Measurements from ENCODE around the gene RABGGTA. TPM values are rescaled to one million over a fixed set of nuclear protein-coding genes. Genes with fewer than 3 reads are reported as not detected.

The RABGGTA gene
- total and polyA plus RNA-seq, 10 of the 15 experiments (the other 5 are each of a cell fraction or from before 2014, with no cell fraction given): 19.1 to 75.6 (median 46.9) TPM

- H3K79me2 ChIP-seq (ENCODE audit: control insufficient read depth, insufficient read depth, low read length): peaks cover 16% of the 10 kb centered on the region
- H3K9ac ChIP-seq (ENCODE audit: control insufficient read depth, insufficient read depth, low read length): peak overlapping the region; percentile 94
- peaks cover 26% of the 10 kb centered on the region for H3K4me1 ChIP-seq (ENCODE audit: control insufficient read depth, insufficient read depth, low read length)
- peak overlapping the region; percentile 89 for H2AFZ ChIP-seq (ENCODE audit: control insufficient read depth, low read depth, low read length)
- WGBS (ENCODE audit: insufficient coverage, insufficient replicate concordance, low lambda C conversion rate, missing lambda C conversion rate): 7% methylated on average over 10 of the region's 10 CpGs
- FAIRE-seq (no peak), ATAC-seq (peak; percentile 1), DNase-seq (ENCODE audit: low read depth, low spot score) (no peak)
- H3K9me3 ChIP-seq (replicated peaks; ENCODE audit: control insufficient read depth, insufficient read depth, low read length): no peaks in the 10 kb centered on the region
- POLR2A ChIA-PET: interaction anchor here (0.7 to 9.2 kb wide), 16 partner anchors 9 to 194 kb away, joined by 3 to 171 read pairs (median 11); partner anchors contain the start of genes CBLN3, CIDEB, DHRS1 and IRF9
- peak overlapping the region; percentile 80 for H3K4me3 ChIP-seq
- no peak for TF ChIP-seq ASH2L (IDR thresholded peaks at IDR 0.05; ENCODE audit: borderline replicate concordance, low read depth)
- TF ChIP-seq POU2F2 (IDR thresholded peaks at IDR 0.05; ENCODE audit: borderline replicate concordance, low read depth, low read length): 0 out of 3 replicates have a peak, but pooled peaks have one; percentile 27
- H4K20me1 ChIP-seq (ENCODE audit: control insufficient read depth, insufficient read depth): peaks cover 3% of the 10 kb centered on the region; the same call in 1 of the 2 replicates
- peak overlapping the region; percentile 100 for H3K4me2 ChIP-seq (ENCODE audit: control insufficient read depth, insufficient read depth)
- peak overlapping the region; percentile 99 for H3K27ac ChIP-seq (ENCODE audit: control insufficient read depth, insufficient read depth)
- no TSS peak for BruUV-seq (replicated peaks)
- intact Hi-C loops (cut with micrococcal nuclease; ENCODE audit: unreplicated experiment): loop anchor here (1.0 to 2.0 kb wide), 4 partner anchors 31 to 187 kb away; no protein-coding TSS in a partner anchor
- peaks cover 8 to 24% of the 10 kb centered on the region in 2 experiments for H3K36me3 ChIP-seq (ENCODE audit: control insufficient read depth in 2 of 2, insufficient read depth in 2 of 2, low read length in 1 of 2)
- SMC1A ChIA-PET (ENCODE audit: uncharacterized antibody, unreplicated experiment): interaction anchor here (0.9 to 11.0 kb wide), 22 partner anchors 10 to 193 kb away, joined by 3 to 201 read pairs (median 6); partner anchors contain the start of genes CIDEB, DCAF11, DHRS1 and GMPR2
- CTCF ChIA-PET: interaction anchor here (0.7 to 12.3 kb wide), 24 partner anchors 9 to 238 kb away, joined by 3 to 368 read pairs (median 7); partner anchors contain the start of genes CHMP4A, CIDEB, DHRS1 and EMC9
- RAD21 ChIA-PET (ENCODE audit: unreplicated experiment): interaction anchor here (0.7 to 7.2 kb wide), 25 partner anchors 8 to 188 kb away, joined by 3 to 231 read pairs (median 9); partner anchors contain the start of genes CHMP4A, CIDEB, DHRS1 and EMC9
- in situ Hi-C loops (cut with MboI): loop anchor here (5.0 kb wide), 2 partner anchors 54 to 194 kb away; partner anchors contain the start of genes DHRS1 and NOP9
- no peaks in the 10 kb centered on the region for H3K27me3 ChIP-seq (replicated peaks in 1 of 2; ENCODE audit: control insufficient read depth in 2 of 2, insufficient read depth in 2 of 2, low read length in 1 of 2)
Observed at GRCh38 chr14:24243336-24243836, 28.0 kb downstream of the RABGGTA start.

GRCh38 chr14:24241829-24242443 lies 29.5 kb downstream of the RABGGTA start:
- Histone ChIP-seq H3K27me3 (replicated peaks in 1 of 2; ENCODE audit: control insufficient read depth in 2 of 2, insufficient read depth in 2 of 2, low read length in 1 of 2) (no peaks in the 10 kb centered on the region), H3K4me3 (peak overlapping the region; percentile 80), H2AFZ (ENCODE audit: control insufficient read depth, low read depth, low read length) (peak overlapping the region; percentile 89), H3K4me1 (ENCODE audit: control insufficient read depth, insufficient read depth, low read length) (peaks cover 16% of the 10 kb centered on the region), H3K79me2 (ENCODE audit: control insufficient read depth, insufficient read depth, low read length) (peaks cover 16% of the 10 kb centered on the region), H3K4me2 (ENCODE audit: control insufficient read depth, insufficient read depth) (peak overlapping the region; percentile 100), H3K36me3 (ENCODE audit: control insufficient read depth in 2 of 2, insufficient read depth in 2 of 2, low read length in 1 of 2) (peaks cover 11 to 29% of the 10 kb centered on the region in 2 experiments), H3K9me3 (replicated peaks; ENCODE audit: control insufficient read depth, insufficient read depth, low read length) (no peaks in the 10 kb centered on the region), H3K27ac (ENCODE audit: control insufficient read depth, insufficient read depth) (peak overlapping the region; percentile 99), H3K9ac (ENCODE audit: control insufficient read depth, insufficient read depth, low read length) (peak overlapping the region; percentile 94), H4K20me1 (ENCODE audit: control insufficient read depth, insufficient read depth) (peaks cover 3% of the 10 kb centered on the region; the same call in 1 of the 2 replicates)
- POLR2A ChIA-PET: interaction anchor here (0.7 to 9.2 kb wide), 30 partner anchors 9 to 200 kb away, joined by 3 to 171 read pairs (median 6); partner anchors contain the start of genes CBLN3, CHMP4A, CIDEB and DCAF11
- FAIRE-seq: no peak
- 1% methylated on average over 39 of the region's 39 CpGs for WGBS (ENCODE audit: insufficient coverage, insufficient replicate concordance, low lambda C conversion rate, missing lambda C conversion rate)
- RAD21 ChIA-PET (ENCODE audit: unreplicated experiment): interaction anchor here (0.6 to 7.2 kb wide), 38 partner anchors 9 to 200 kb away, joined by 3 to 231 read pairs (median 8); partner anchors contain the start of genes CHMP4A, CIDEB, DCAF11 and DHRS1
- no peak for DNase-seq (ENCODE audit: low read depth, low spot score)
- BruUV-seq (replicated peaks): TSS peak; percentile 70
- intact Hi-C loops (cut with micrococcal nuclease; ENCODE audit: unreplicated experiment) (loop anchor here (1.0 to 2.0 kb wide), 5 partner anchors 10 to 228 kb away; partner anchors contain the start of genes GMPR2, MDP1, NEDD8 and RABGGTA), in situ Hi-C loops (cut with MboI) (loop anchor here (5.0 kb wide), 2 partner anchors 55 to 195 kb away; partner anchors contain the start of genes DHRS1 and NOP9)
- CTCF ChIA-PET: interaction anchor here (0.7 to 12.3 kb wide), 39 partner anchors 9 to 662 kb away, joined by 3 to 368 read pairs (median 4); partner anchors contain the start of genes CHMP4A, CIDEB, DHRS1 and EMC9
- peak; percentile 90 for ATAC-seq
- SMC1A ChIA-PET (ENCODE audit: uncharacterized antibody, unreplicated experiment): interaction anchor here (0.7 to 11.0 kb wide), 27 partner anchors 9 to 195 kb away, joined by 3 to 201 read pairs (median 6); partner anchors contain the start of genes CHMP4A, CIDEB, DCAF11 and DHRS1
- no peak for TF ChIP-seq ZBTB40 (IDR thresholded peaks at IDR 0.05; ENCODE audit: borderline replicate concordance)
- TF ChIP-seq SMC3 (IDR thresholded peaks at IDR 0.05; ENCODE audit: borderline replicate concordance, low read length): no peak

All from GM12878 (cell line).